Neural cell (in vitro differentiated cells): ENCODE measurements around the gene NAP1L5. TPM values are rescaled to one million over a fixed set of nuclear protein-coding genes. Genes with fewer than 3 reads are reported as not detected.

Source experiments
- H2AFZ ChIP-seq: fragments of 200-600, 300-800 bp; sonication (generic), shearing (Covaris generic); 2 replicates; pipeline ENCODE4 v1.6.0; 2014; ENCODE audit warnings: low read depth, mild to moderate bottlenecking, antibody characterized with exemption, low read length, moderate library complexity
- H3F3A ChIP-seq: fragments of 200-600 bp; shearing (Covaris generic); 2 replicates; pipeline ENCODE4 v1.6.1; 2016; ENCODE audit warnings: mild to moderate bottlenecking, moderate library complexity, mixed read lengths, antibody characterized with exemption, low read length; ENCODE audit not compliant: insufficient read depth, poor library complexity, severe bottlenecking
- H3K27ac ChIP-seq: fragments of 200-600, 300-800 bp; sonication (generic), shearing (Covaris generic); 2 replicates; pipeline ENCODE4 v1.5.1; 2014; ENCODE audit warnings: mild to moderate bottlenecking, low read length, moderate library complexity
- H3K27me3 ChIP-seq: fragments of 300-800, 200-600 bp; sonication (generic), shearing (Covaris generic); 2 replicates; pipeline ENCODE4 v1.6.0; 2014; ENCODE audit warnings: mild to moderate bottlenecking, low read depth, low read length, moderate library complexity; ENCODE audit not compliant: insufficient read depth
- H3K36me3 ChIP-seq: fragments of 300-800, 200-600 bp; sonication (generic), shearing (Covaris generic); 2 replicates; pipeline ENCODE4 v1.5.1; 2014; ENCODE audit warnings: mild to moderate bottlenecking, antibody characterized with exemption, low read length, moderate library complexity; ENCODE audit not compliant: insufficient read depth
- H3K4me2 ChIP-seq: fragments of 300-800, 200-600 bp; sonication (generic), shearing (Covaris generic); 2 replicates; pipeline ENCODE4 v1.6.0; 2014; ENCODE audit warnings: mild to moderate bottlenecking, low read length
- H3K4me3 ChIP-seq: fragments of 300-800, 200-600 bp; sonication (generic), shearing (Covaris generic); 2 replicates; pipeline ENCODE4 v1.5.1; 2014; ENCODE audit warnings: mild to moderate bottlenecking, low read length, moderate library complexity
- H3K79me2 ChIP-seq: fragments of 200-600 bp; shearing (Covaris generic); replicated peaks from 2 replicates; pipeline ENCODE4 v1.6.0; 2014; ENCODE audit warnings: mild to moderate bottlenecking, low read length, moderate library complexity; ENCODE audit not compliant: insufficient read depth
- H3K9ac ChIP-seq: fragments of 300-800, 200-600 bp; sonication (generic), shearing (Covaris generic); 2 replicates; pipeline ENCODE4 v1.6.1; 2016; ENCODE audit warnings: mild to moderate bottlenecking, low read length, mixed read lengths
- H3K9me2 ChIP-seq: fragments of 200-600 bp; shearing (Covaris generic); 2 replicates; pipeline ENCODE4 v1.6.1; 2016; ENCODE audit warnings: mild to moderate bottlenecking, low read length, mixed read lengths; ENCODE audit not compliant: insufficient read depth
- H3K9me3 ChIP-seq: fragments of 200-600, 300-800 bp; sonication (generic), shearing (Covaris generic); 2 replicates; pipeline ENCODE4 v1.6.1; 2016; ENCODE audit warnings: mild to moderate bottlenecking, mixed run types, low read length, moderate library complexity, mixed read lengths
- H4K20me1 ChIP-seq: fragments of 200-600 bp; shearing (Covaris generic); 2 replicates; pipeline ENCODE4 v1.6.1; 2016; ENCODE audit warnings: mild to moderate bottlenecking, mixed run types; ENCODE audit not compliant: insufficient read depth
- CTCF ChIP-seq: fragments of 450-650 bp; IDR thresholded peaks from 2 replicates; pipeline ENCODE4 v1.5.1; 2014; ENCODE audit warnings: antibody characterized with exemption, mild to moderate bottlenecking, moderate library complexity; ENCODE audit not compliant: poor library complexity, severe bottlenecking
- EP300 ChIP-seq: fragments of 450-650 bp; conservative IDR thresholded peaks from 2 replicates; pipeline ENCODE4 v1.6.1; 2014; ENCODE audit warnings: antibody characterized with exemption, mild to moderate bottlenecking, moderate library complexity; ENCODE audit not compliant: poor library complexity, severe bottlenecking
- EZH2 ChIP-seq: fragments of 200-600, 300-800 bp; shearing (Covaris generic), sonication (generic); IDR thresholded peaks from 2 replicates; pipeline ENCODE4 v1.6.1; 2014; ENCODE audit warnings: antibody characterized with exemption, low read length, borderline replicate concordance, mild to moderate bottlenecking; ENCODE audit not compliant: insufficient read depth, poor library complexity, severe bottlenecking
- MXI1 ChIP-seq: fragments of 450-650 bp; conservative IDR thresholded peaks from 2 replicates; pipeline ENCODE4 v1.6.1; 2014; ENCODE audit warnings: antibody characterized with exemption, mild to moderate bottlenecking; ENCODE audit not compliant: poor library complexity, severe bottlenecking
- POLR2AphosphoS5 ChIP-seq: IDR thresholded peaks from 2 replicates; pipeline ENCODE4 v1.6.1; 2012
- RAD21 ChIP-seq: fragments of 450-650 bp; conservative IDR thresholded peaks from 2 replicates; pipeline ENCODE4 v1.6.1; 2014; ENCODE audit warnings: antibody characterized with exemption, mild to moderate bottlenecking, moderate library complexity
- REST ChIP-seq: IDR thresholded peaks from 2 replicates; pipeline ENCODE4 v1.6.1; 2012; ENCODE audit warnings: borderline replicate concordance
- SMC3 ChIP-seq: fragments of 450-650 bp; conservative IDR thresholded peaks from 2 replicates; pipeline ENCODE4 v1.6.1; 2014; ENCODE audit warnings: antibody characterized with exemption, mild to moderate bottlenecking, moderate library complexity; ENCODE audit not compliant: poor library complexity
- TAF1 ChIP-seq: IDR thresholded peaks from 2 replicates; pipeline ENCODE4 v1.6.1; 2012; ENCODE audit warnings: low read depth
- polyA plus RNA-seq: library from polyadenylated mRNA; depleted of rRNA; stranded (reverse); fragments of >200 nt; gene quantifications from 2 replicates; pipeline ENCODE4 v1.2.3, GENCODE V29; 2014

Gene NAP1L5
- polyA plus RNA-seq, 1 donor from 2014 or later = 53.1 TPM

- H3K36me3 ChIP-seq = peaks cover 21% of the 10 kb centered on the region
- TF ChIP-seq POLR2AphosphoS5 = no peak
- no peak for TF ChIP-seq TAF1
- TF ChIP-seq MXI1 = no peak
- no peak for TF ChIP-seq SMC3
- TF ChIP-seq EZH2 = no peak
- TF ChIP-seq REST = no peak
- no peak for TF ChIP-seq RAD21
- TF ChIP-seq CTCF = no peak
- no peak for TF ChIP-seq EP300
- no peaks in the 10 kb centered on the region for H3K9me3 ChIP-seq
- H3K4me3 ChIP-seq = peak overlapping the region; percentile 34
- peak overlapping the region; percentile 21 for H3K9ac ChIP-seq
- H3K79me2 ChIP-seq = no peaks in the 10 kb centered on the region
- H3K9me2 ChIP-seq = no peaks in the 10 kb centered on the region
- peak overlapping the region; percentile 76 for H3K27ac ChIP-seq
- no peaks in the 10 kb centered on the region for H3K27me3 ChIP-seq
- no peak overlapping the region for H2AFZ ChIP-seq
- H3F3A ChIP-seq = no peaks in the 10 kb centered on the region
- no peak overlapping the region for H3K4me2 ChIP-seq
- no peaks in the 10 kb centered on the region for H4K20me1 ChIP-seq
These were observed 8.3 kb upstream of the NAP1L5 start for GRCh38 chr4:88705805-88706492.

GRCh38 chr4:88705223-88705622 lies 7.6 kb upstream of the NAP1L5 start:
- TF ChIP-seq MXI1 (no peak), REST (no peak), EZH2 (no peak)

More at GRCh38 chr4:88705223-88705622, 7.6 kb upstream of the NAP1L5 start:
- H3K4me3 ChIP-seq = peak overlapping the region; percentile 34
- H3K27ac ChIP-seq = peak overlapping the region; percentile 76
- no peak overlapping the region for H3K4me2 ChIP-seq
- H3K36me3 ChIP-seq = peaks cover 13% of the 10 kb centered on the region
- H3K27me3 ChIP-seq = no peaks in the 10 kb centered on the region
- H4K20me1 ChIP-seq = no peaks in the 10 kb centered on the region
- no peaks in the 10 kb centered on the region for H3K79me2 ChIP-seq
- peak overlapping the region; percentile 21 for H3K9ac ChIP-seq
- H3K9me3 ChIP-seq = no peaks in the 10 kb centered on the region
- H3K9me2 ChIP-seq = no peaks in the 10 kb centered on the region
- no peaks in the 10 kb centered on the region for H3F3A ChIP-seq
- H2AFZ ChIP-seq = no peak overlapping the region
